Measurements from ENCODE around the gene PHPT1. TPM values are rescaled to one million over a fixed set of nuclear protein-coding genes. Genes with fewer than 3 reads are reported as not detected.
"Not testable (repeated sequence)": the region's sequence is repeated elsewhere in the genome, so short reads cannot be mapped to it uniquely, and the experiment has no call there.

Gene PHPT1
- total RNA-seq, 1 donor from 2014 or later, result 192 TPM

- H3K4me3 Mint-ChIP-seq (ENCODE audit: unreplicated experiment), result no peak overlapping the region
- no peak for DNase-seq (ENCODE audit: low spot score)
- no peaks in the 10 kb centered on the region for H3K9me3 Mint-ChIP-seq (ENCODE audit: low read depth)
- TF ChIP-seq CTCF (IDR thresholded peaks at IDR 0.05), result no peak
- H3K36me3 Mint-ChIP-seq (ENCODE audit: low read depth), result peaks cover 3% of the 10 kb centered on the region
- no peaks in the 10 kb centered on the region for H3K27me3 Mint-ChIP-seq (ENCODE audit: low read depth)
- H3K4me1 Mint-ChIP-seq (ENCODE audit: low read depth), result peaks cover 35% of the 10 kb centered on the region
- peak overlapping the region; percentile 94 for H3K27ac Mint-ChIP-seq (ENCODE audit: unreplicated experiment)
Measured at GRCh38 chr9:136839229-136840139, 9.7 kb upstream of the PHPT1 start.

GRCh38 chr9:136840140-136840876 lies 8.9 kb upstream of the PHPT1 start:
- peaks cover 35% of the 10 kb centered on the region for H3K4me1 Mint-ChIP-seq (ENCODE audit: low read depth)
- no peak for DNase-seq (ENCODE audit: low spot score)
- TF ChIP-seq CTCF (IDR thresholded peaks at IDR 0.05), result no peak
- peaks cover 3% of the 10 kb centered on the region for H3K36me3 Mint-ChIP-seq (ENCODE audit: low read depth)
- H3K9me3 Mint-ChIP-seq (ENCODE audit: low read depth), result no peaks in the 10 kb centered on the region
- peak overlapping the region; percentile 94 for H3K27ac Mint-ChIP-seq (ENCODE audit: unreplicated experiment)
- H3K27me3 Mint-ChIP-seq (ENCODE audit: low read depth), result no peaks in the 10 kb centered on the region
- no peak overlapping the region for H3K4me3 Mint-ChIP-seq (ENCODE audit: unreplicated experiment)

GRCh38 chr9:136840877-136841645 lies 8.1 kb upstream of the PHPT1 start:
- no peak for DNase-seq (ENCODE audit: low spot score)
- Mint-ChIP-seq H3K27ac (ENCODE audit: unreplicated experiment) (peak overlapping the region; percentile 78), H3K4me3 (ENCODE audit: unreplicated experiment) (peak overlapping the region; percentile 38), H3K36me3 (ENCODE audit: low read depth) (peaks cover 3% of the 10 kb centered on the region), H3K9me3 (ENCODE audit: low read depth) (no peaks in the 10 kb centered on the region), H3K27me3 (ENCODE audit: low read depth) (no peaks in the 10 kb centered on the region), H3K4me1 (ENCODE audit: low read depth) (peaks cover 35% of the 10 kb centered on the region)
- no peak for TF ChIP-seq CTCF (IDR thresholded peaks at IDR 0.05)

GRCh38 chr9:136841646-136842379 lies 7.4 kb upstream of the PHPT1 start:
- not testable (repeated sequence) for H3K9me3 Mint-ChIP-seq (ENCODE audit: low read depth); DNase-seq (ENCODE audit: low spot score); H3K36me3 Mint-ChIP-seq (ENCODE audit: low read depth); H3K27me3 Mint-ChIP-seq (ENCODE audit: low read depth)
- Mint-ChIP-seq H3K4me3 (ENCODE audit: unreplicated experiment) (peak overlapping the region; percentile 73), H3K27ac (ENCODE audit: unreplicated experiment) (peak overlapping the region; percentile 80), H3K4me1 (ENCODE audit: low read depth) (peaks cover 39% of the 10 kb centered on the region)

GRCh38 chr9:136842380-136842948 lies 6.7 kb upstream of the PHPT1 start, which contains the start of gene AJM1:
Gene AJM1, plus strand, starts transcription at chr9:136842478. Its CDS starts 1,937 bp downstream, at chr9:136844415.
- Mint-ChIP-seq H3K27ac (ENCODE audit: unreplicated experiment) (peak within 1 kb of the TSS; percentile 80), H3K4me1 (ENCODE audit: low read depth) (peaks cover 39% of the 10 kb centered on the region)
- H3K36me3 Mint-ChIP-seq (ENCODE audit: low read depth), result not testable (repeated sequence)

GRCh38 chr9:136843159-136843800 lies 5.9 kb upstream of the PHPT1 start:
- not testable (repeated sequence) for H3K9me3 Mint-ChIP-seq (ENCODE audit: low read depth); H3K27me3 Mint-ChIP-seq (ENCODE audit: low read depth)
- peak overlapping the region; percentile 36 for H3K27ac Mint-ChIP-seq (ENCODE audit: unreplicated experiment)

More at GRCh38 chr9:136842380-136842948, 6.7 kb upstream of the PHPT1 start, which contains the start of gene AJM1:
- peak; percentile 91 for TF ChIP-seq CTCF (IDR thresholded peaks at IDR 0.05)
- DNase-seq (ENCODE audit: low spot score); H3K9me3 Mint-ChIP-seq (ENCODE audit: low read depth); H3K27me3 Mint-ChIP-seq (ENCODE audit: low read depth): not testable (repeated sequence)
- peak within 1 kb of the TSS; percentile 73 for H3K4me3 Mint-ChIP-seq (ENCODE audit: unreplicated experiment)

More at GRCh38 chr9:136843159-136843800, 5.9 kb upstream of the PHPT1 start:
- not testable (repeated sequence) for H3K36me3 Mint-ChIP-seq (ENCODE audit: low read depth); H3K4me3 Mint-ChIP-seq (ENCODE audit: unreplicated experiment); DNase-seq (ENCODE audit: low spot score)
- H3K4me1 Mint-ChIP-seq (ENCODE audit: low read depth), result peaks cover 41% of the 10 kb centered on the region
